Osteoblast (primary cell): ENCODE results near the gene TRAM2. TPM values are rescaled to one million over a fixed set of nuclear protein-coding genes. Genes with fewer than 3 reads are reported as not detected.
A peak's percentile ranks its signal among the peaks of the same experiment; 100 is the strongest.

Experiments used
- DNase-seq: peaks from one replicate; pipeline ENCODE4 v3.0.0; 2011; ENCODE audit warnings: low spot score, mixed read lengths; ENCODE audit not compliant: insufficient read length; ENCODE audit errors: missing footprints
- H2AFZ ChIP-seq: 2 replicates; pipeline ENCODE4 v1.6.0; 2011; ENCODE audit warnings: mild to moderate bottlenecking, low read length
- H3K27ac ChIP-seq: 2 replicates; pipeline ENCODE4 v1.5.1; 2011; ENCODE audit warnings: mild to moderate bottlenecking, low read depth, low read length, moderate library complexity
- H3K27me3 ChIP-seq: 2 replicates; pipeline ENCODE4 v1.6.0; 2012; ENCODE audit warnings: mild to moderate bottlenecking, control low read depth, inconsistent platforms, low read length, moderate library complexity; ENCODE audit not compliant: insufficient read depth
- H3K36me3 ChIP-seq: 2 replicates; pipeline ENCODE4 v1.5.1; 2011; ENCODE audit warnings: mild to moderate bottlenecking, low read length, control low read depth, moderate library complexity; ENCODE audit not compliant: insufficient read depth
- H3K4me1 ChIP-seq: 2 replicates; pipeline ENCODE4 v1.5.1; 2011; ENCODE audit warnings: mild to moderate bottlenecking, low read length, control low read depth, moderate library complexity; ENCODE audit not compliant: insufficient read depth
- H3K4me2 ChIP-seq: 2 replicates; pipeline ENCODE4 v1.6.0; 2011; ENCODE audit warnings: mild to moderate bottlenecking, low read length; ENCODE audit not compliant: insufficient read depth
- H3K4me3 ChIP-seq: fragments of 200-600 bp; sonication (generic); 3 replicates; pipeline ENCODE4 v1.5.1; 2012; ENCODE audit warnings: mild to moderate bottlenecking, low read length, inconsistent platforms; ENCODE audit not compliant: insufficient read depth
- H3K79me2 ChIP-seq: 2 replicates; pipeline ENCODE4 v1.6.0; 2012; ENCODE audit warnings: mild to moderate bottlenecking, low read length, control low read depth, inconsistent platforms; ENCODE audit not compliant: insufficient read depth
- H3K9me3 ChIP-seq: 2 replicates; pipeline ENCODE4 v1.5.1; 2011; ENCODE audit warnings: low read depth, low read length, control low read depth
- H4K20me1 ChIP-seq: 2 replicates; pipeline ENCODE4 v1.6.0; 2012; ENCODE audit warnings: mild to moderate bottlenecking, low read length, control low read depth; ENCODE audit not compliant: insufficient read depth
- CTCF ChIP-seq: IDR thresholded peaks from 2 replicates; pipeline ENCODE4 v1.5.1; 2011; ENCODE audit warnings: mild to moderate bottlenecking, low read depth, low read length, moderate library complexity; ENCODE audit errors: extremely low read depth
- total RNA-seq: library from RNA; depleted of rRNA; stranded (reverse); fragments of >200 nt; gene quantifications from 2 replicates; pipeline ENCODE4 v1.2.3, GENCODE V29; 2012

The TRAM2 gene
- total RNA-seq, 1 donor: 155 TPM

GRCh38 chr6:52555518-52556233 is 21.2 kb downstream of the TRAM2 start:
- TF ChIP-seq CTCF: no peak
- peaks cover 92% of the 10 kb centered on the region for H3K4me1 ChIP-seq
- H3K4me3 ChIP-seq: no peak overlapping the region
- peak overlapping the region; percentile 93 for H3K27ac ChIP-seq
- peaks cover 100% of the 10 kb centered on the region for H3K79me2 ChIP-seq
- H3K36me3 ChIP-seq: peaks cover 30% of the 10 kb centered on the region
- no peak overlapping the region for H2AFZ ChIP-seq
- H4K20me1 ChIP-seq: peaks cover 22% of the 10 kb centered on the region
- peak overlapping the region; percentile 45 for H3K4me2 ChIP-seq
- DNase-seq: no peak
- H3K9me3 ChIP-seq: no peaks in the 10 kb centered on the region
- no peaks in the 10 kb centered on the region for H3K27me3 ChIP-seq

DNA sequence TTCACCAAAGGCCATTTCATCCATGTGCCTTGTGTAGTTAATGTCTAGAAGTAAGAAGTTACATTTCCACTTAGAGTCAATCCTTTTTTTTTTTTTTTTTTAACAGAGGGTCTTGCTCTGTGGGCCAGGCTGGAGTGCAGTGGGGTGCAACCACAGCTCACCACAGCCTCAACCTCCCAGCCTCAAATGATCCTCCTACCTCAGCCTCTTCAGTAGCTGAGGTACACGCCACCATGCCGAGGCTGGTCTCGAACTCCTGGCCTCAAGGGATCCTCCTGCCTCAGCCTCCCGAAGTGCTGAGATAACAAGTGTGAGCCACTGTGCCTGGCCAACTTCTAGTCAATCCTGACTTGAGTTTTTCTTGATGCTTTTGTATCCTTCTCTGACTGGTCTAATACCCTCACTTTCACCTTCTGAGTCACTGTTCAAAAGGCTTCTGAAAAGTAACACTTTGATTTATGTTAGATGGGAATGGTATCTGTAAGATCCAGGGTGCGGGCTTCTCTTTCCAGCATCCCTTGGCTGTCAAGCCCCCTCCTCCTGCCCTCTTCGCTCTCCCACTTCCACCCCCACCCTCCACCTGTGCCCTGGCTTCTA is 22.1 kb downstream of the TRAM2 start:
- H3K4me1 ChIP-seq: peaks cover 94% of the 10 kb centered on the region
- peaks cover 100% of the 10 kb centered on the region for H3K79me2 ChIP-seq
- H3K4me2 ChIP-seq: no peak overlapping the region
- H3K4me3 ChIP-seq: no peak overlapping the region
- peaks cover 30% of the 10 kb centered on the region for H3K36me3 ChIP-seq
- TF ChIP-seq CTCF: no peak
- H2AFZ ChIP-seq: no peak overlapping the region
- H4K20me1 ChIP-seq: peaks cover 18% of the 10 kb centered on the region
- H3K9me3 ChIP-seq: no peaks in the 10 kb centered on the region
- DNase-seq: no peak
- no peaks in the 10 kb centered on the region for H3K27me3 ChIP-seq
- H3K27ac ChIP-seq: peak overlapping the region; percentile 93

- Histone ChIP-seq H3K36me3 (peaks cover 29% of the 10 kb centered on the region), H3K4me3 (no peak overlapping the region), H3K9me3 (no peaks in the 10 kb centered on the region), H3K79me2 (peaks cover 100% of the 10 kb centered on the region), H3K4me1 (peaks cover 92% of the 10 kb centered on the region), H3K27ac (peak overlapping the region; percentile 82), H3K4me2 (no peak overlapping the region), H4K20me1 (peaks cover 11% of the 10 kb centered on the region), H3K27me3 (no peaks in the 10 kb centered on the region), H2AFZ (no peak overlapping the region)
- TF ChIP-seq CTCF: no peak
- DNase-seq: no peak
Observed at GRCh38 chr6:52553719-52554118, 23.1 kb downstream of the TRAM2 start.

DNA sequence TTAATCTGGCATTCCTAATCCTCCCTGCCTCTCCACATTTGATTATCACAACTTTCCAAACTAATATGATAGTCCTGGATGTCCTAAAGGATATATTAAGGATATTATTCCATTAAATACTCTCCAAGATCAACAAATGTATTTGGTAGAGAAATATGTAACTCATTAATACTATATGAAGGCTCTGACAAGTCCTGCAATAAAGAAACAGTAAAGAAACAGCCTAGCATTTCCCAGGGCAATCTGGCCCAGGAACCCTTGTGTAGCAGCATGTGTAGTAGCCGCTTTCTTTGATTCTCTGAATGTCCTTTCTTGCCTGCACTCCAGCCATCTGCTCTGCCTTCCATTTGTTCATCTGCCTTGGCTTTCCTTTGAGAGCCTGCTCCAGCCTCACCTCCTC is 23.7 kb downstream of the TRAM2 start:
- peak overlapping the region; percentile 82 for H3K27ac ChIP-seq
- peaks cover 100% of the 10 kb centered on the region for H3K79me2 ChIP-seq
- no peak for DNase-seq
- no peaks in the 10 kb centered on the region for H3K9me3 ChIP-seq
- H3K4me2 ChIP-seq: peak overlapping the region; percentile 67
- H2AFZ ChIP-seq: no peak overlapping the region
- no peak for TF ChIP-seq CTCF
- H4K20me1 ChIP-seq: peaks cover 11% of the 10 kb centered on the region
- no peaks in the 10 kb centered on the region for H3K27me3 ChIP-seq
- H3K4me3 ChIP-seq: no peak overlapping the region
- H3K4me1 ChIP-seq: peaks cover 92% of the 10 kb centered on the region
- H3K36me3 ChIP-seq: peaks cover 30% of the 10 kb centered on the region
